K562 (cell line): ENCODE results near the gene HCAR3. TPM values are rescaled to one million over a fixed set of nuclear protein-coding genes. Genes with fewer than 3 reads are reported as not detected.
A peak's percentile ranks its signal among the peaks of the same experiment; 100 is the strongest.

Experiments
- ATF7 ChIP-seq: fragments of 450-650 bp; IDR thresholded peaks from 2 replicates; pipeline ENCODE4 v1.7.1; 2014; ENCODE audit warnings: mild to moderate bottlenecking, moderate library complexity
- CXXC5 ChIP-seq: fragments of 250-450 bp; sonication (Bioruptor Pico); IDR thresholded peaks from 2 replicates; pipeline ENCODE4 v1.8.0; 2022; ENCODE audit warnings: inconsistent platforms, mild to moderate bottlenecking, moderate library complexity
- RCOR1 ChIP-seq, 2 experiments: IDR thresholded peaks; 2 replicates each; pipeline ENCODE4 v1.6.1; 2012; ENCODE audit warnings: low read depth in 2 of 2, low read length in 2 of 2, borderline replicate concordance in 1 of 2, improper control_type of control experiment in 1 of 2
- polyA plus RNA-seq, 8 experiments: library from polyadenylated mRNA; depleted of rRNA in 4 of 8; stranded (reverse) in 5 of 8; unstranded in 3 of 8; fragments of >200 nt; fragmentation: Nextera tagmentation in 2 of 8; fragmentation: Illumina TruSeq in 1 of 8; extraction: Ambion mirVana in 2 of 8; extraction: Trizol in 1 of 8; gene quantifications; 2 replicates each; pipeline versions ENCODE4 v1.2.1 to v1.2.3, GENCODE V29; 2011 to 2014; ENCODE audit warnings: inconsistent platforms in 1 of 8, missing spikeins in 1 of 8
- total RNA-seq, 7 experiments: library from RNA; depleted of rRNA in 6 of 7; stranded (reverse); fragments of >200 nt in 6 of 7; fragmentation: Illumina TruSeq in 2 of 7; extraction: Trizol in 2 of 7; gene quantifications; 2 replicates each; pipeline versions ENCODE4 v1.2.1 to v1.2.3, GENCODE V29; 2011 to 2021; ENCODE audit warnings: low replicate concordance in 1 of 7
- TF ChIP-seq, protein P1 (sequence below): fragments of 250-450 bp; sonication (Bioruptor Pico); IDR thresholded peaks from 2 replicates; pipeline ENCODE4 v1.9.0; 2021; ENCODE audit warnings: mild to moderate bottlenecking, inconsistent platforms
- TF ChIP-seq, protein P2 (sequence below): fragments of 450-650 bp; IDR thresholded peaks from 2 replicates; pipeline ENCODE4 v1.6.1; 2016; ENCODE audit warnings: borderline replicate concordance
- TF ChIP-seq, protein P3 (sequence below): sonication (generic); formaldehyde crosslinking; IDR thresholded peaks from 2 replicates; pipeline ENCODE4 v1.8.0; 2023; ENCODE audit warnings: mild to moderate bottlenecking, missing genetic modification reagents
- TF ChIP-seq, protein P4 (sequence below): fragments of 450-650 bp; formaldehyde crosslinking; IDR thresholded peaks from 2 replicates; pipeline ENCODE4 v1.4.0; 2020; ENCODE audit warnings: mild to moderate bottlenecking, moderate library complexity
- TF ChIP-seq, protein P5 (sequence below), 2 experiments: fragments of 450-650 bp; IDR thresholded peaks; 2 replicates each; pipeline ENCODE4 v1.6.1; 2016; ENCODE audit warnings: mild to moderate bottlenecking in 2 of 2, borderline replicate concordance in 1 of 2, low read depth in 1 of 2, moderate library complexity in 1 of 2

HCAR3 gene
- total and polyA plus RNA-seq, 9 of the 15 experiments (the other 6 are each of a cell fraction or from before 2014, with no cell fraction given), result not detected

DNA sequence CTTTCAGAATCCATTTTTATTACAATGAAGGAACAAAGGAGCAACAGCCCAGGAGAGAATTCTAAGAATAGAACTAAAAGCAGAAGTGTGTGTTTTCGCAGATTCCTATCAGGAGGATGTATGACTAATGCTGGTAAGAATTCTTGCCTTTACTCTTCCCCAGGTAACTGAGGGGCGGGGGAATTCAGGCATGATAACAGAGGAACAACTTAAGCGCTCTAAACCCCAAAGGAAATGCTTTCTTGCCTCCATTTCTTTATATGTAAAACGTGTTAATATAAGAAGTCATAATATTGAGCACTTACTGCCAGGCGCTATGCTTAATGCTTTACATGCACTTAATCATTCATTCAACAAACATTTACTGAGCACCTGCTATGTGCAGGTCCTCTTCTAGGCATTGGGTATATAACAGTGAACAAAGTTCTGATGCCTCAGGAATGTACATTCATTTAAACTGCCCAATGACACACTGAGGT, 9.5 kb upstream of the HCAR3 start (continued):
- TF ChIP-seq, protein P1, sequence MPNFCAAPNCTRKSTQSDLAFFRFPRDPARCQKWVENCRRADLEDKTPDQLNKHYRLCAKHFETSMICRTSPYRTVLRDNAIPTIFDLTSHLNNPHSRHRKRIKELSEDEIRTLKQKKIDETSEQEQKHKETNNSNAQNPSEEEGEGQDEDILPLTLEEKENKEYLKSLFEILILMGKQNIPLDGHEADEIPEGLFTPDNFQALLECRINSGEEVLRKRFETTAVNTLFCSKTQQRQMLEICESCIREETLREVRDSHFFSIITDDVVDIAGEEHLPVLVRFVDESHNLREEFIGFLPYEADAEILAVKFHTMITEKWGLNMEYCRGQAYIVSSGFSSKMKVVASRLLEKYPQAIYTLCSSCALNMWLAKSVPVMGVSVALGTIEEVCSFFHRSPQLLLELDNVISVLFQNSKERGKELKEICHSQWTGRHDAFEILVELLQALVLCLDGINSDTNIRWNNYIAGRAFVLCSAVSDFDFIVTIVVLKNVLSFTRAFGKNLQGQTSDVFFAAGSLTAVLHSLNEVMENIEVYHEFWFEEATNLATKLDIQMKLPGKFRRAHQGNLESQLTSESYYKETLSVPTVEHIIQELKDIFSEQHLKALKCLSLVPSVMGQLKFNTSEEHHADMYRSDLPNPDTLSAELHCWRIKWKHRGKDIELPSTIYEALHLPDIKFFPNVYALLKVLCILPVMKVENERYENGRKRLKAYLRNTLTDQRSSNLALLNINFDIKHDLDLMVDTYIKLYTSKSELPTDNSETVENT, result no peak
- TF ChIP-seq CXXC5 (CRISPR knock-in tag), result peak; percentile 78; the same call in 1 of the 2 replicates
- peak in 1 of 2 experiments; percentile 41; a peak in 1 of 4 replicates for TF ChIP-seq RCOR1 (IDR thresholded peaks at IDR 0.05; ENCODE audit: borderline replicate concordance in 1 of 2, low read depth in 2 of 2, low read length in 2 of 2)
- TF ChIP-seq, protein P2, sequence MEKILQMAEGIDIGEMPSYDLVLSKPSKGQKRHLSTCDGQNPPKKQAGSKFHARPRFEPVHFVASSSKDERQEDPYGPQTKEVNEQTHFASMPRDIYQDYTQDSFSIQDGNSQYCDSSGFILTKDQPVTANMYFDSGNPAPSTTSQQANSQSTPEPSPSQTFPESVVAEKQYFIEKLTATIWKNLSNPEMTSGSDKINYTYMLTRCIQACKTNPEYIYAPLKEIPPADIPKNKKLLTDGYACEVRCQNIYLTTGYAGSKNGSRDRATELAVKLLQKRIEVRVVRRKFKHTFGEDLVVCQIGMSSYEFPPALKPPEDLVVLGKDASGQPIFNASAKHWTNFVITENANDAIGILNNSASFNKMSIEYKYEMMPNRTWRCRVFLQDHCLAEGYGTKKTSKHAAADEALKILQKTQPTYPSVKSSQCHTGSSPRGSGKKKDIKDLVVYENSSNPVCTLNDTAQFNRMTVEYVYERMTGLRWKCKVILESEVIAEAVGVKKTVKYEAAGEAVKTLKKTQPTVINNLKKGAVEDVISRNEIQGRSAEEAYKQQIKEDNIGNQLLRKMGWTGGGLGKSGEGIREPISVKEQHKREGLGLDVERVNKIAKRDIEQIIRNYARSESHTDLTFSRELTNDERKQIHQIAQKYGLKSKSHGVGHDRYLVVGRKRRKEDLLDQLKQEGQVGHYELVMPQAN, result no peak
- TF ChIP-seq, protein P3, sequence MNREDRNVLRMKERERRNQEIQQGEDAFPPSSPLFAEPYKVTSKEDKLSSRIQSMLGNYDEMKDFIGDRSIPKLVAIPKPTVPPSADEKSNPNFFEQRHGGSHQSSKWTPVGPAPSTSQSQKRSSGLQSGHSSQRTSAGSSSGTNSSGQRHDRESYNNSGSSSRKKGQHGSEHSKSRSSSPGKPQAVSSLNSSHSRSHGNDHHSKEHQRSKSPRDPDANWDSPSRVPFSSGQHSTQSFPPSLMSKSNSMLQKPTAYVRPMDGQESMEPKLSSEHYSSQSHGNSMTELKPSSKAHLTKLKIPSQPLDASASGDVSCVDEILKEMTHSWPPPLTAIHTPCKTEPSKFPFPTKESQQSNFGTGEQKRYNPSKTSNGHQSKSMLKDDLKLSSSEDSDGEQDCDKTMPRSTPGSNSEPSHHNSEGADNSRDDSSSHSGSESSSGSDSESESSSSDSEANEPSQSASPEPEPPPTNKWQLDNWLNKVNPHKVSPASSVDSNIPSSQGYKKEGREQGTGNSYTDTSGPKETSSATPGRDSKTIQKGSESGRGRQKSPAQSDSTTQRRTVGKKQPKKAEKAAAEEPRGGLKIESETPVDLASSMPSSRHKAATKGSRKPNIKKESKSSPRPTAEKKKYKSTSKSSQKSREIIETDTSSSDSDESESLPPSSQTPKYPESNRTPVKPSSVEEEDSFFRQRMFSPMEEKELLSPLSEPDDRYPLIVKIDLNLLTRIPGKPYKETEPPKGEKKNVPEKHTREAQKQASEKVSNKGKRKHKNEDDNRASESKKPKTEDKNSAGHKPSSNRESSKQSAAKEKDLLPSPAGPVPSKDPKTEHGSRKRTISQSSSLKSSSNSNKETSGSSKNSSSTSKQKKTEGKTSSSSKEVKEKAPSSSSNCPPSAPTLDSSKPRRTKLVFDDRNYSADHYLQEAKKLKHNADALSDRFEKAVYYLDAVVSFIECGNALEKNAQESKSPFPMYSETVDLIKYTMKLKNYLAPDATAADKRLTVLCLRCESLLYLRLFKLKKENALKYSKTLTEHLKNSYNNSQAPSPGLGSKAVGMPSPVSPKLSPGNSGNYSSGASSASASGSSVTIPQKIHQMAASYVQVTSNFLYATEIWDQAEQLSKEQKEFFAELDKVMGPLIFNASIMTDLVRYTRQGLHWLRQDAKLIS (CRISPR knock-in tag), result no peak
- TF ChIP-seq, protein P4, sequence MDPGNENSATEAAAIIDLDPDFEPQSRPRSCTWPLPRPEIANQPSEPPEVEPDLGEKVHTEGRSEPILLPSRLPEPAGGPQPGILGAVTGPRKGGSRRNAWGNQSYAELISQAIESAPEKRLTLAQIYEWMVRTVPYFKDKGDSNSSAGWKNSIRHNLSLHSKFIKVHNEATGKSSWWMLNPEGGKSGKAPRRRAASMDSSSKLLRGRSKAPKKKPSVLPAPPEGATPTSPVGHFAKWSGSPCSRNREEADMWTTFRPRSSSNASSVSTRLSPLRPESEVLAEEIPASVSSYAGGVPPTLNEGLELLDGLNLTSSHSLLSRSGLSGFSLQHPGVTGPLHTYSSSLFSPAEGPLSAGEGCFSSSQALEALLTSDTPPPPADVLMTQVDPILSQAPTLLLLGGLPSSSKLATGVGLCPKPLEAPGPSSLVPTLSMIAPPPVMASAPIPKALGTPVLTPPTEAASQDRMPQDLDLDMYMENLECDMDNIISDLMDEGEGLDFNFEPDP (CRISPR knock-in tag), result no peak
- TF ChIP-seq, protein P5, sequence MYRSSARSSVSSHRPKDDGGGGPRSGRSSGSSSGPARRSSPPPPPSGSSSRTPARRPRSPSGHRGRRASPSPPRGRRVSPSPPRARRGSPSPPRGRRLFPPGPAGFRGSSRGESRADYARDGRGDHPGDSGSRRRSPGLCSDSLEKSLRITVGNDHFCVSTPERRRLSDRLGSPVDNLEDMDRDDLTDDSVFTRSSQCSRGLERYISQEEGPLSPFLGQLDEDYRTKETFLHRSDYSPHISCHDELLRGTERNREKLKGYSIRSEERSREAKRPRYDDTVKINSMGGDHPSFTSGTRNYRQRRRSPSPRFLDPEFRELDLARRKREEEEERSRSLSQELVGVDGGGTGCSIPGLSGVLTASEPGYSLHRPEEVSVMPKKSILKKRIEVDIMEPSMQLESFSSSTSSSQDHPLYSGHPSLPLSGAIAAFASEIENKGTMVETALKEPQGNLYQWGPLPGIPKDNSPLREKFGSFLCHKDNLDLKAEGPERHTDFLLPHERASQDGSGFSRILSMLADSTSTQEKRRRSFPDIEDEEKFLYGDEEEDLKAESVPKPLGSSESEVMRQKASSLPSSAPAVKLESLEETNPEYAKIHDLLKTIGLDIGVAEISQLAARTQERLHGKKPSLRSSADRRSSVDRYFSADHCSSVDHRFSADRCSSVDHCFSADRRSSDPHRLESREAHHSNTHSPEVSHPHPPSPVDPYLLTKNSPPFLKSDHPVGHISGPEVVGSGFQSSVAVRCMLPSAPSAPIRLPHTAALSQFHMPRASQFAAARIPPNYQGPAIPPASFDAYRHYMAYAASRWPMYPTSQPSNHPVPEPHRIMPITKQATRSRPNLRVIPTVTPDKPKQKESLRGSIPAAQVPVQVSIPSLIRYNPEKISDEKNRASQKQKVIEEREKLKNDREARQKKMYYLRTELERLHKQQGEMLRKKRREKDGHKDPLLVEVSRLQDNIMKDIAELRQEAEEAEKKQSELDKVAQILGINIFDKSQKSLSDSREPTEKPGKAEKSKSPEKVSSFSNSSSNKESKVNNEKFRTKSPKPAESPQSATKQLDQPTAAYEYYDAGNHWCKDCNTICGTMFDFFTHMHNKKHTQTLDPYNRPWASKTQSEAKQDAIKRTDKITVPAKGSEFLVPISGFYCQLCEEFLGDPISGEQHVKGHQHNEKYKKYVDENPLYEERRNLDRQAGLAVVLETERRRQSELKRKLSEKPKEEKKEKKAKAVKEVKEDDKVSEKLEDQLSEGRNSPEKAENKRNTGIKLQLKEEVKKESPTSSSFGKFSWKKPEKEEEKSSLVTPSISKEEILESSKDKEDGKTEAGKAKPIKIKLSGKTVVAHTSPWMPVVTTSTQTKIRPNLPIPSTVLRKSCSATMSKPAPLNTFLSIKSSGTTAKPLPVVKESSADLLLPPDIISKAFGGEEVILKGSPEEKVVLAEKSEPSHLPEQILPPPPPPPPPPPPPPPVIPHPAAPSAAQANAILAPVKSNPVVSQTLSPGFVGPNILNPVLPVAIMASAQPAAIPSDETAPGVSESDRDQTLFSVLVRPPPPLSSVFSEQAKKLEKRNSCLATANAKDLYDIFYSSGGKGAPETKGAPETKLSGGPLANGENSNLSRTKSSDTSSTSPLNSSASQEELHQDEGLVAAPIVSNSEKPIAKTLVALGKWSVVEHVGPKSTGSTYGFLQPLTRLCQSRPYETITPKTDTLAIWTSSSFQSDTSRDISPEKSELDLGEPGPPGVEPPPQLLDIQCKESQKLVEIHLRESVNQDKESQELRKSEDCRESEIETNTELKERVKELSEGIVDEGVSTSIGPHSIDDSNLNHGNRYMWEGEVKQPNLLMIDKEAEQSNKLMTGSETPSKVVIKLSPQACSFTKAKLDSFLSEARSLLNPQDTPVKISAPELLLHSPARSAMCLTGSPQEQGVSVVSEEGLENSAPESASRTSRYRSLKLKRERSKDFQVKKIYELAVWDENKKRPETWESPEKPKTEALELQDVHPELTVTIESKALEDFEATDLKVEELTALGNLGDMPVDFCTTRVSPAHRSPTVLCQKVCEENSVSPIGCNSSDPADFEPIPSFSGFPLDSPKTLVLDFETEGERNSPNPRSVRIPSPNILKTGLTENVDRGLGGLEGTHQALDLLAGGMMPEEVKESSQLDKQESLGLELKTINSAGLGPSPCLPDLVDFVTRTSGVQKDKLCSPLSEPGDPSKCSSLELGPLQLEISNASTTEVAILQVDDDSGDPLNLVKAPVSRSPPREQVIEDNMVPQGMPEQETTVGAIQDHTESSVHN (IDR thresholded peaks at IDR 0.05; ENCODE audit: borderline replicate concordance in 1 of 2, low read depth in 1 of 2), result peak in 1 of 2 experiments; percentile 82; a peak in 1 of 4 replicates
- TF ChIP-seq ATF7, result peak; percentile 57; the same call in 1 of the 2 replicates
